Suprapubic skin (tissue), 3 donors: ENCODE data around the gene C1orf198.

Experiments
- EP300 ChIP-seq: sonication (generic); formaldehyde crosslinking; IDR thresholded peaks from one replicate; pipeline ENCODE4 v1.6.1; 2017; ENCODE audit warnings: antibody characterized with exemption
- POLR2A ChIP-seq, 2 donors: fragments of 450-650 bp; IDR thresholded peaks; one replicate each; pipeline ENCODE4 v1.6.1; 2017; ENCODE audit warnings: antibody characterized with exemption in 2 of 2, mild to moderate bottlenecking in 2 of 2, moderate library complexity in 2 of 2
- TF ChIP-seq, protein P1 (sequence below), 2 donors: fragments of 200-600 bp in 1 of 2; fragments of 450-650 bp in 1 of 2; sonication (generic) in 1 of 2; IDR thresholded peaks; one replicate each; pipeline ENCODE4 v1.5.1; 2016 to 2019; ENCODE audit warnings: antibody characterized with exemption in 2 of 2, mild to moderate bottlenecking in 1 of 2, moderate library complexity in 1 of 2

GRCh38 chr1:230793463-230793745 lies 74.9 kb downstream of the C1orf198 start:
- TF ChIP-seq, protein P1, sequence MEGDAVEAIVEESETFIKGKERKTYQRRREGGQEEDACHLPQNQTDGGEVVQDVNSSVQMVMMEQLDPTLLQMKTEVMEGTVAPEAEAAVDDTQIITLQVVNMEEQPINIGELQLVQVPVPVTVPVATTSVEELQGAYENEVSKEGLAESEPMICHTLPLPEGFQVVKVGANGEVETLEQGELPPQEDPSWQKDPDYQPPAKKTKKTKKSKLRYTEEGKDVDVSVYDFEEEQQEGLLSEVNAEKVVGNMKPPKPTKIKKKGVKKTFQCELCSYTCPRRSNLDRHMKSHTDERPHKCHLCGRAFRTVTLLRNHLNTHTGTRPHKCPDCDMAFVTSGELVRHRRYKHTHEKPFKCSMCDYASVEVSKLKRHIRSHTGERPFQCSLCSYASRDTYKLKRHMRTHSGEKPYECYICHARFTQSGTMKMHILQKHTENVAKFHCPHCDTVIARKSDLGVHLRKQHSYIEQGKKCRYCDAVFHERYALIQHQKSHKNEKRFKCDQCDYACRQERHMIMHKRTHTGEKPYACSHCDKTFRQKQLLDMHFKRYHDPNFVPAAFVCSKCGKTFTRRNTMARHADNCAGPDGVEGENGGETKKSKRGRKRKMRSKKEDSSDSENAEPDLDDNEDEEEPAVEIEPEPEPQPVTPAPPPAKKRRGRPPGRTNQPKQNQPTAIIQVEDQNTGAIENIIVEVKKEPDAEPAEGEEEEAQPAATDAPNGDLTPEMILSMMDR (IDR thresholded peaks at IDR 0.05) = no peak
- TF ChIP-seq POLR2A (IDR thresholded peaks at IDR 0.05) (no peak), EP300 (no peak)
